H1 (cell line): ENCODE data around the gene PEX16. TPM values are rescaled to one million over a fixed set of nuclear protein-coding genes. Genes with fewer than 3 reads are reported as not detected.

Experiments used
- CTCF ChIA-PET: fragments of 300-600 bp; sonication (Branson Sonifier 250); formaldehyde crosslinking; loops from one replicate; lab custom pipeline; 2021; ENCODE audit not compliant: partially characterized antibody; lab: Charles Lee
- POLR2A ChIA-PET: fragments of 300-600 bp; sonication (Branson Sonifier 250); formaldehyde crosslinking; loops from one replicate; lab custom pipeline; 2021; ENCODE audit warnings: inconsistent platforms; ENCODE audit not compliant: partially characterized antibody; lab: Charles Lee
- DNase-seq, 2 experiments: peaks; one replicate each; pipeline versions ENCODE4 v3.0.0 to v3.0.0-alpha.2; 2010 to 2022; ENCODE audit warnings: low spot score in 2 of 2, low read depth in 1 of 2, mixed read lengths in 1 of 2
- FAIRE-seq: peaks from 2 replicates; lab custom pipeline; 2011; peaks lifted over from hg19 to GRCh38; lab: Jason Lieb, UNC
- H2AFZ ChIP-seq: 2 replicates; pipeline ENCODE4 v1.8.1; 2012; ENCODE audit warnings: low read length, inconsistent platforms
- H2AK5ac ChIP-seq: 2 replicates; pipeline ENCODE4 v1.6.1; 2013; ENCODE audit warnings: low read depth, low read length
- H2BK120ac ChIP-seq: replicated peaks from 2 replicates; pipeline ENCODE3; 2013; ENCODE audit warnings: low read depth, low read length, inconsistent platforms
- H2BK12ac ChIP-seq: 2 replicates; pipeline ENCODE4 v1.6.1; 2013; ENCODE audit warnings: low read depth, low read length
- H2BK15ac ChIP-seq: 2 replicates; pipeline ENCODE4 v1.6.1; 2013; ENCODE audit warnings: low read length
- H2BK20ac ChIP-seq: 2 replicates; pipeline ENCODE4 v1.6.1; 2013; ENCODE audit warnings: low read length
- H2BK5ac ChIP-seq: 2 replicates; pipeline ENCODE4 v1.6.1; 2013; ENCODE audit warnings: low read depth, low read length
- H3K14ac ChIP-seq: 2 replicates; pipeline ENCODE4 v1.6.1; 2013; ENCODE audit warnings: inconsistent platforms; ENCODE audit not compliant: insufficient read length
- H3K18ac ChIP-seq: 2 replicates; pipeline ENCODE4 v1.6.1; 2013; ENCODE audit warnings: low read length; ENCODE audit errors: extremely low read depth
- H3K23ac ChIP-seq: 2 replicates; pipeline ENCODE4 v1.6.1; 2013; ENCODE audit warnings: inconsistent platforms; ENCODE audit not compliant: insufficient read length
- H3K23me2 ChIP-seq: 2 replicates; pipeline ENCODE4 v1.6.1; 2013; ENCODE audit warnings: low read depth, low read length
- H3K27ac ChIP-seq: 2 replicates; pipeline ENCODE4 v1.6.1; 2011; ENCODE audit warnings: low read depth, low read length, inconsistent platforms
- H3K27me3 ChIP-seq, 4 experiments: replicated peaks in 1 of 4; 1 replicate in 1 of 4; 2 replicates in 3 of 4; pipeline versions ENCODE4 v1.6.1 to v1.8.1; 2011 to 2013; ENCODE audit warnings: low read length in 3 of 4, mild to moderate bottlenecking in 3 of 4, inconsistent platforms in 2 of 4, mixed read lengths in 2 of 4, moderate library complexity in 1 of 4; ENCODE audit not compliant: control insufficient read depth in 3 of 4, insufficient read depth in 3 of 4; ENCODE audit errors: extremely low read depth in 1 of 4
- H3K36me3 ChIP-seq, 4 experiments: 2 replicates each; pipeline versions ENCODE4 v1.6.1 to v1.8.1; 2011 to 2013; ENCODE audit warnings: mild to moderate bottlenecking in 4 of 4, low read length in 3 of 4, moderate library complexity in 2 of 4, control low read depth in 1 of 4, inconsistent platforms in 1 of 4; ENCODE audit not compliant: insufficient read depth in 4 of 4, control insufficient read depth in 2 of 4
- H3K4ac ChIP-seq: replicated peaks from 2 replicates; pipeline ENCODE3; 2013; ENCODE audit warnings: low read length, low read depth, mixed read lengths, inconsistent platforms; ENCODE audit not compliant: insufficient read length
- H3K4me1 ChIP-seq, 4 experiments: replicated peaks in 1 of 4; 1 replicate in 1 of 4; 2 replicates in 3 of 4; pipeline versions ENCODE4 v1.6.1 to v1.8.1; 2011 to 2013; ENCODE audit warnings: low read length in 3 of 4, inconsistent platforms in 2 of 4, mixed read lengths in 1 of 4; ENCODE audit not compliant: insufficient read depth in 4 of 4, control insufficient read depth in 3 of 4
- H3K4me2 ChIP-seq, 2 experiments: 2 replicates each; pipeline versions ENCODE4 v1.6.1 to v1.8.1; 2011 to 2013; ENCODE audit warnings: low read depth in 2 of 2, low read length in 2 of 2, control low read depth in 1 of 2, inconsistent platforms in 1 of 2, mild to moderate bottlenecking in 1 of 2; ENCODE audit not compliant: insufficient read depth in 1 of 2
- H3K4me3 ChIP-seq, 4 experiments: fragments of 200-600, 300-600 bp in 1 of 4; sonication (generic), shearing (Covaris generic), sonication (Bioruptor Twin) in 1 of 4; 2 replicates each; pipeline versions ENCODE4 v1.5.1 to v1.8.1; 2011 to 2016; ENCODE audit warnings: low read length in 4 of 4, low read depth in 3 of 4, control low read depth in 2 of 4, inconsistent platforms in 2 of 4, mild to moderate bottlenecking in 2 of 4, mixed read lengths in 1 of 4, moderate library complexity in 1 of 4; ENCODE audit not compliant: insufficient read depth in 2 of 4; ENCODE audit errors: extremely low read depth in 1 of 4
- H3K56ac ChIP-seq: replicated peaks from 2 replicates; pipeline ENCODE3; 2013; ENCODE audit warnings: low read depth, mild to moderate bottlenecking, mixed read lengths, low read length, inconsistent platforms; ENCODE audit not compliant: insufficient read length
- H3K79me1 ChIP-seq: 2 replicates; pipeline ENCODE4 v1.6.1; 2013; ENCODE audit warnings: low read depth, low read length, control low read depth
- H3K79me2 ChIP-seq, 2 experiments: 2 replicates each; pipeline versions ENCODE4 v1.6.1 to v1.8.1; 2012 to 2013; ENCODE audit warnings: low read length in 2 of 2, mild to moderate bottlenecking in 2 of 2, inconsistent platforms in 1 of 2; ENCODE audit not compliant: insufficient read depth in 2 of 2, control insufficient read depth in 1 of 2
- H3K9ac ChIP-seq, 4 experiments: replicated peaks in 1 of 4; 1 replicate in 1 of 4; 2 replicates in 3 of 4; pipeline versions ENCODE4 v1.6.1 to v1.8.1; 2011 to 2013; ENCODE audit warnings: low read depth in 3 of 4, low read length in 3 of 4, control low read depth in 2 of 4, mild to moderate bottlenecking in 2 of 4, moderate library complexity in 2 of 4, inconsistent platforms in 1 of 4; ENCODE audit errors: extremely low read depth in 1 of 4
- H3K9me3 ChIP-seq, 2 experiments: 2 replicates each; pipeline versions ENCODE4 v1.6.1 to v1.8.1; 2012 to 2013; ENCODE audit warnings: mild to moderate bottlenecking in 2 of 2, moderate library complexity in 2 of 2, control low read depth in 1 of 2, inconsistent platforms in 1 of 2, low read depth in 1 of 2, low read length in 1 of 2, mixed read lengths in 1 of 2; ENCODE audit not compliant: insufficient read depth in 2 of 2
- H4K20me1 ChIP-seq, 2 experiments: replicated peaks in 1 of 2; 2 replicates each; pipeline versions ENCODE3 to v1.8.1; 2011 to 2013; ENCODE audit warnings: inconsistent platforms in 2 of 2, low read length in 2 of 2, mild to moderate bottlenecking in 1 of 2; ENCODE audit not compliant: insufficient read depth in 2 of 2, control insufficient read depth in 1 of 2
- H4K5ac ChIP-seq: 2 replicates; pipeline ENCODE4 v1.6.1; 2013; ENCODE audit warnings: low read length, low read depth, mixed read lengths, inconsistent platforms; ENCODE audit not compliant: insufficient read length
- H4K8ac ChIP-seq: 2 replicates; pipeline ENCODE4 v1.8.0; 2013; ENCODE audit warnings: mild to moderate bottlenecking, moderate library complexity, low read length, inconsistent platforms; ENCODE audit not compliant: insufficient read depth; ENCODE audit errors: extremely low read depth
- H4K91ac ChIP-seq: replicated peaks from 2 replicates; pipeline ENCODE3; 2013; ENCODE audit warnings: low read length, mixed read lengths, inconsistent platforms; ENCODE audit not compliant: insufficient read length
- CEBPB ChIP-seq: IDR thresholded peaks from 2 replicates; pipeline ENCODE4 v1.6.1; 2012; ENCODE audit warnings: low read depth, low read length
- CHD1 ChIP-seq: IDR thresholded peaks from 2 replicates; pipeline ENCODE4 v1.6.1; 2012; ENCODE audit warnings: low read depth, low read length, improper control_type of control experiment
- JUND ChIP-seq: IDR thresholded peaks from 2 replicates; pipeline ENCODE4 v1.6.1; 2011; ENCODE audit warnings: mild to moderate bottlenecking, improper control_type of control experiment, low read length
- KDM1A ChIP-seq: fragments of 200-600, 300-600 bp; sonication (generic); IDR thresholded peaks from 2 replicates; pipeline ENCODE4 v1.7.1; 2016; ENCODE audit warnings: mild to moderate bottlenecking, low read length, borderline replicate concordance
- KDM5A ChIP-seq: fragments of 200-600 bp; IDR thresholded peaks from 2 replicates; pipeline ENCODE4 v1.7.1; 2012; ENCODE audit warnings: mild to moderate bottlenecking, low read length, inconsistent platforms, mixed read lengths
- PHF8 ChIP-seq: fragments of 200-600 bp; sonication (generic); conservative IDR thresholded peaks from 2 replicates; pipeline ENCODE4 v1.7.1; 2012; ENCODE audit warnings: low read depth, mild to moderate bottlenecking, inconsistent platforms, low read length, moderate library complexity
- POLR2AphosphoS5 ChIP-seq: IDR thresholded peaks from 2 replicates; pipeline ENCODE4 v1.6.1; 2011; ENCODE audit warnings: low read depth, low read length
- RFX5 ChIP-seq: IDR thresholded peaks from 2 replicates; pipeline ENCODE4 v1.6.1; 2011; ENCODE audit warnings: low read depth, low read length, improper control_type of control experiment, borderline replicate concordance
- SIRT6 ChIP-seq: IDR thresholded peaks from one replicate; pipeline ENCODE4 v1.7.1; 2012; ENCODE audit warnings: low read length, inconsistent platforms
- TAF1 ChIP-seq: IDR thresholded peaks from 2 replicates; pipeline ENCODE4 v1.6.1; 2011; ENCODE audit warnings: mild to moderate bottlenecking, low read depth, low read length
- WGBS, 2 experiments: shearing (Covaris generic) in 1 of 2; methylation state at CpG; one replicate each; pipeline versions ENCODE4 v1.1.6 to v1.1.7; 2013 to 2015; ENCODE audit warnings: low lambda C conversion rate in 2 of 2, mixed read lengths in 2 of 2, inconsistent platforms in 1 of 2, low coverage in 1 of 2, missing lambda C conversion rate in 1 of 2; ENCODE audit not compliant: insufficient replicate concordance in 2 of 2, insufficient coverage in 1 of 2, insufficient read length in 1 of 2; ENCODE audit errors: extremely low coverage in 1 of 2, missing lambda C conversion rate in 1 of 2; 5-methylcytosine and 5-hydroxymethylcytosine counted together
- polyA plus RNA-seq, 7 experiments: library from polyadenylated mRNA; depleted of rRNA in 3 of 7; stranded (reverse) in 5 of 7; unstranded in 2 of 7; fragments of >200 nt in 5 of 7; fragments of 200-250 nt in 2 of 7; gene quantifications; 1 replicate in 5 of 7; 2 replicates in 1 of 7; 4 replicates in 1 of 7; pipeline versions ENCODE4 v1.2.1 to v1.2.3, GENCODE V29; 2011 to 2013; ENCODE audit warnings: missing spikeins in 2 of 7, mixed read lengths in 2 of 7
- total RNA-seq: library from RNA; stranded (reverse); fragmentation: NEBNext Ultra II Directional; extraction: Animal tissue kit (Norgen Biotek cat#: 25700); gene quantifications from 2 replicates; pipeline ENCODE4 v1.2.1, GENCODE V29; 2021
- TF ChIP-seq, protein P1 (sequence below): IDR thresholded peaks from 2 replicates; pipeline ENCODE4 v1.6.1; 2012; ENCODE audit warnings: low read length, inconsistent platforms
- TF ChIP-seq, protein P2 (sequence below): IDR thresholded peaks from 2 replicates; pipeline ENCODE4 v1.6.1; 2011; ENCODE audit warnings: low read length, improper control_type of control experiment

PEX16 gene
- total and polyA plus RNA-seq, 2 of the 8 experiments (the other 6 are each of a cell fraction or from before 2014, with no cell fraction given), result 29.2 to 36.0 TPM

DNA sequence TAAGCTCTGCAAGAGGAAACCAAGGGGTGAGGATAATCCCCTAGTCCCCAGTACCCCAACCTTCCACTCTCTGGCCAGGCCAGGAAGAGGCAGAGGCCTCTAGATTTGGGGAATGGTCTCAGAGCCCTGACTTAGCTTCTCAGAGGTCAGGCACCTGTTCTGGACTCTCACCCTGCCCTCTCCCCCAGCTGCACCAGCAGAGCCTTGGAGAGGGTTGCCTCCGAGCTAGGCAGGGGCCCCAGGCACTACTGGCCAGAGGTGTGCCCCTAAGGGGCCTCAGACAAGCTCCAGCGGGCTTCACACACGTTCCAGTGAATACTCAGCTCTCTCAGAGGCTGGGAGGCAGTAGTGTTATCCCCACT lies 18.6 kb downstream of the PEX16 start:
- Histone ChIP-seq H3K4me2 (peak overlapping the region; percentile 74 to 84), H2BK15ac (no peak overlapping the region), H2AK5ac (no peak overlapping the region), H3K9ac (no peak overlapping the region; a peak in 2 of 7 replicates), H3K4me1 (peaks cover 0 to 28% (median 19%) of the 10 kb centered on the region in 4 experiments; a peak in 5 of 7 replicates), H2BK120ac (no peak overlapping the region), H2BK20ac (no peak overlapping the region), H3K36me3 (peaks cover 4 to 15% (median 9%) of the 10 kb centered on the region in 4 experiments; a peak in 6 of 8 replicates), H3K4ac (no peak overlapping the region), H4K8ac (no peak overlapping the region), H4K91ac (no peak overlapping the region), H3K56ac (no peak overlapping the region), H4K5ac (no peak overlapping the region), H3K14ac (no peak overlapping the region), H3K9me3 (no peaks in the 10 kb centered on the region), H3K4me3 (peak overlapping the region; percentile 50 to 66 (median 59); a peak in 5 of 8 replicates), H2BK5ac (no peak overlapping the region), H3K27me3 (peaks cover 0 to 5% (median 2%) of the 10 kb centered on the region in 4 experiments; a peak in 1 of 7 replicates), H3K79me1 (peaks cover 2% of the 10 kb centered on the region), H3K79me2 (no peaks in the 10 kb centered on the region), H4K20me1 (peaks cover 10 to 18% of the 10 kb centered on the region in 2 experiments), H2AFZ (no peak overlapping the region), H2BK12ac (no peak overlapping the region), H3K23me2 (peaks cover 8% of the 10 kb centered on the region), H3K27ac (no peak overlapping the region), H3K23ac (no peak overlapping the region), H3K18ac (no peak overlapping the region)
- DNase-seq (no peak), FAIRE-seq (no peak)
- WGBS, 2 experiments, result 41% methylated on average over 3 of the region's 3 CpGs; no CpG with 5 or more reads in 1 of the 2 experiments
- POLR2A ChIA-PET, result interaction anchor here (0.8 to 3.8 kb wide), 5 partner anchors 10 to 24 kb away, joined by 3 to 21 read pairs (median 10); partner anchors contain the start of genes LARGE2 and PEX16
- CTCF ChIA-PET, result interaction anchor here (0.9 to 7.7 kb wide), 11 partner anchors 12 to 113 kb away, joined by 3 to 69 read pairs (median 5); partner anchors contain the start of gene PEX16
- TF ChIP-seq CHD1, result no peak
- TF ChIP-seq POLR2AphosphoS5, result no peak
- no peak for TF ChIP-seq SIRT6
- TF ChIP-seq, protein P1, sequence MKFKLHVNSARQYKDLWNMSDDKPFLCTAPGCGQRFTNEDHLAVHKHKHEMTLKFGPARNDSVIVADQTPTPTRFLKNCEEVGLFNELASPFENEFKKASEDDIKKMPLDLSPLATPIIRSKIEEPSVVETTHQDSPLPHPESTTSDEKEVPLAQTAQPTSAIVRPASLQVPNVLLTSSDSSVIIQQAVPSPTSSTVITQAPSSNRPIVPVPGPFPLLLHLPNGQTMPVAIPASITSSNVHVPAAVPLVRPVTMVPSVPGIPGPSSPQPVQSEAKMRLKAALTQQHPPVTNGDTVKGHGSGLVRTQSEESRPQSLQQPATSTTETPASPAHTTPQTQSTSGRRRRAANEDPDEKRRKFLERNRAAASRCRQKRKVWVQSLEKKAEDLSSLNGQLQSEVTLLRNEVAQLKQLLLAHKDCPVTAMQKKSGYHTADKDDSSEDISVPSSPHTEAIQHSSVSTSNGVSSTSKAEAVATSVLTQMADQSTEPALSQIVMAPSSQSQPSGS, result no peak
- TF ChIP-seq, protein P2, sequence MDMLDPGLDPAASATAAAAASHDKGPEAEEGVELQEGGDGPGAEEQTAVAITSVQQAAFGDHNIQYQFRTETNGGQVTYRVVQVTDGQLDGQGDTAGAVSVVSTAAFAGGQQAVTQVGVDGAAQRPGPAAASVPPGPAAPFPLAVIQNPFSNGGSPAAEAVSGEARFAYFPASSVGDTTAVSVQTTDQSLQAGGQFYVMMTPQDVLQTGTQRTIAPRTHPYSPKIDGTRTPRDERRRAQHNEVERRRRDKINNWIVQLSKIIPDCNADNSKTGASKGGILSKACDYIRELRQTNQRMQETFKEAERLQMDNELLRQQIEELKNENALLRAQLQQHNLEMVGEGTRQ, result no peak
- TF ChIP-seq JUND, result no peak
- no peak for TF ChIP-seq KDM1A
- no peak for TF ChIP-seq PHF8
- no peak for TF ChIP-seq KDM5A
- TF ChIP-seq RFX5, result no peak
- no peak for TF ChIP-seq CEBPB
- TF ChIP-seq TAF1, result no peak
